GM12872 (cell line): ENCODE measurements around the gene ANKRD6.

Experiments
- CTCF ChIP-seq: IDR thresholded peaks from 3 replicates; pipeline ENCODE4 v1.5.1; 2011; ENCODE audit warnings: low read depth, mild to moderate bottlenecking, low read length, moderate library complexity; ENCODE audit not compliant: insufficient read depth

The ANKRD6 gene

GRCh38 chr6:89432875-89433251, at the start of gene ANKRD6:
TSS of gene ANKRD6 (plus strand) at chr6:89433152. CDS start at chr6:89566977, 133,825 bp downstream.
- peak; percentile 80 for TF ChIP-seq CTCF

- TF ChIP-seq CTCF = no peak
Measured at GRCh38 chr6:89385156-89385667, 47.7 kb upstream of the ANKRD6 start.

GRCh38 chr6:89385846-89386245, 47.1 kb upstream of the ANKRD6 start:
- TF ChIP-seq CTCF = no peak

- no peak for TF ChIP-seq CTCF
Measured at GRCh38 chr6:89386917-89387491, 45.9 kb upstream of the ANKRD6 start.

- no peak for TF ChIP-seq CTCF
Measured at GRCh38 chr6:89387516-89388201, 45.3 kb upstream of the ANKRD6 start.

GRCh38 chr6:89388846-89389245, 44.1 kb upstream of the ANKRD6 start:
- no peak for TF ChIP-seq CTCF

GRCh38 chr6:89392823-89393222, 40.1 kb upstream of the ANKRD6 start:
- no peak for TF ChIP-seq CTCF
